ENCODE measurements around the gene LSR.

Gene LSR

DNA sequence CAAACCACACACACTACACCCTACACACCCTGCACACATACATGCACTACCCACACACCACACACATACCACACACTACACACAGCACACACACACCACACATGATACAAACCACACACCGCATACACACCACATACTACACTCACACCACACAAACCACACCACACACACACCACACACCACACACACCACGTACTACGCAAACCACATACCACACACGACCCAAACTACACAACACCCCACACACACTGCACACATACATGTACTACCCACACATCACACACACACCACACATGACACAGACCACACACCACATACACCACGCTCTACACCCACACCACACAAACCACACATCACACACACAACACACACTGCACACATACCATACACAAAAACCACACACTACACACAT, 49.8 kb downstream of the LSR start:
- no peak overlapping the region for H3K27ac ChIP-seq
- TF ChIP-seq, protein P1, sequence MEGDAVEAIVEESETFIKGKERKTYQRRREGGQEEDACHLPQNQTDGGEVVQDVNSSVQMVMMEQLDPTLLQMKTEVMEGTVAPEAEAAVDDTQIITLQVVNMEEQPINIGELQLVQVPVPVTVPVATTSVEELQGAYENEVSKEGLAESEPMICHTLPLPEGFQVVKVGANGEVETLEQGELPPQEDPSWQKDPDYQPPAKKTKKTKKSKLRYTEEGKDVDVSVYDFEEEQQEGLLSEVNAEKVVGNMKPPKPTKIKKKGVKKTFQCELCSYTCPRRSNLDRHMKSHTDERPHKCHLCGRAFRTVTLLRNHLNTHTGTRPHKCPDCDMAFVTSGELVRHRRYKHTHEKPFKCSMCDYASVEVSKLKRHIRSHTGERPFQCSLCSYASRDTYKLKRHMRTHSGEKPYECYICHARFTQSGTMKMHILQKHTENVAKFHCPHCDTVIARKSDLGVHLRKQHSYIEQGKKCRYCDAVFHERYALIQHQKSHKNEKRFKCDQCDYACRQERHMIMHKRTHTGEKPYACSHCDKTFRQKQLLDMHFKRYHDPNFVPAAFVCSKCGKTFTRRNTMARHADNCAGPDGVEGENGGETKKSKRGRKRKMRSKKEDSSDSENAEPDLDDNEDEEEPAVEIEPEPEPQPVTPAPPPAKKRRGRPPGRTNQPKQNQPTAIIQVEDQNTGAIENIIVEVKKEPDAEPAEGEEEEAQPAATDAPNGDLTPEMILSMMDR (conservative IDR thresholded peaks at IDR 0.05) = no peak
- no peak for TF ChIP-seq ZFX (IDR thresholded peaks at IDR 0.05)

DNA sequence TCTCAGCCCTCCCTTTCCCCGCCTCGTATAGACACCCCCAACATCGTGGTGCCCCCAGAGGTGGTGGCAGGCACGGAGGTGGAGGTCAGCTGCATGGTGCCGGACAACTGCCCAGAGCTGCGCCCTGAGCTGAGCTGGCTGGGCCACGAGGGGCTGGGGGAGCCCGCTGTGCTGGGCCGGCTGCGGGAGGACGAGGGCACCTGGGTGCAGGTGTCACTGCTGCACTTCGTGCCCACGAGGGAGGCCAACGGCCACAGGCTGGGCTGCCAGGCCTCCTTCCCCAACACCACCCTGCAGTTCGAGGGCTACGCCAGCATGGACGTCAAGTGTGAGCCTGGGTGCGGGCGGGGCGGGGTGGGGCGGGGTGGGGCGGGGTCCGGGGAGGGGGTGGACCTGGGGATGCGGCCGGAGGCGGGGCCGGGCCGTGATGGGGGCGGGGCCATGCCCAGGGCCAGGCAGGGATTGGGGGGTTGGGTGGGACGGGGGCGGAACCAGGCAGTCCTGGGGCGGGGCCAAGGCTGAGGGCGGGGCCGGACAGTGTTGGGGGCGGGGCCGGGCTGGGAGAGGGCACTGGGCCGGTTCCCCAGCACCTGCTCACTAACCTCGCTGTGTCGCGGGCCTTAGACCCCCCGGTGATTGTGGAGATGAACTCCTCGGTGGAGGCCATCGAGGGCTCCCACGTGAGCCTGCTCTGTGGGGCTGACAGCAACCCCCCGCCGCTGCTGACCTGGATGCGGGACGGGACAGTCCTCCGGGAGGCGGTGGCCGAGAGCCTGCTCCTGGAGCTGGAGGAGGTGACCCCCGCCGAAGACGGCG, 50.9 kb downstream of the LSR start:
- H3K27ac ChIP-seq = no peak overlapping the region
- TF ChIP-seq, protein P1 (conservative IDR thresholded peaks at IDR 0.05) = no peak
- no peak for TF ChIP-seq ZFX (IDR thresholded peaks at IDR 0.05)

DNA sequence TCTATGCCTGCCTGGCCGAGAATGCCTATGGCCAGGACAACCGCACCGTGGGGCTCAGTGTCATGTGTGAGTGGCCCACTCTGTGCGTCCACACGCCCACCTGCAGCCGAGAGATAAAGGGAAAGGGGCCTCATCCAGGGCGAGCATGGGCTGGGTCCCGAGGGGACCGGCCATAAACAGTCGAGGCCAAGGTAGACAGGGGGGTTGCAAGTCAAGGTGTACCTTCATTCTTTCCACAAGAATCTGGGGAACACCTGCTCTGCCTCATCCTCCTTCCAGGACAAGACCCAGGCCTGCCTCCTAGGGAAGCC, 51.5 kb downstream of the LSR start:
- TF ChIP-seq, protein P1 (conservative IDR thresholded peaks at IDR 0.05) = no peak
- TF ChIP-seq ZFX (IDR thresholded peaks at IDR 0.05) = no peak
- no peak overlapping the region for H3K27ac ChIP-seq

DNA sequence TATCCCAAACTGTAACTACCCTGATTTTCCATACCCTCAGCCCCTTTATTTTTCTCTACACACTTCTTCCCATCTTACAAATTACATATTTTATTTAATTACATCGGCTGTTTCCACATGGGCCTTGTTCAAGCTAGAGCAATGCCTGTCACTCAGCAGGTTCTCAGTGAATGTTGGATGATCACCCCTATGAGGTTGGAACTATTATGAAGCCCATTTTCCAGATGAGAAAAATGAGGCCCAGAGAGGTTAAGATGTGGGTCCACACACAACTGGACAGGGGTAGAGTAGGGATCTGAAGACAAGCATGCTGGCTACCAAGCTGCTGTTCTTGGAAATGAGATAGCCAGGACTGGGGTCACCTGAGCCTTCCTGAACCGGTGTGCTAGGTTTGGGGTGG, 53.2 kb downstream of the LSR start:
- no peak for TF ChIP-seq ZFX (IDR thresholded peaks at IDR 0.05)
- TF ChIP-seq, protein P1 (conservative IDR thresholded peaks at IDR 0.05) = no peak
- H3K27ac ChIP-seq = no peak overlapping the region

DNA sequence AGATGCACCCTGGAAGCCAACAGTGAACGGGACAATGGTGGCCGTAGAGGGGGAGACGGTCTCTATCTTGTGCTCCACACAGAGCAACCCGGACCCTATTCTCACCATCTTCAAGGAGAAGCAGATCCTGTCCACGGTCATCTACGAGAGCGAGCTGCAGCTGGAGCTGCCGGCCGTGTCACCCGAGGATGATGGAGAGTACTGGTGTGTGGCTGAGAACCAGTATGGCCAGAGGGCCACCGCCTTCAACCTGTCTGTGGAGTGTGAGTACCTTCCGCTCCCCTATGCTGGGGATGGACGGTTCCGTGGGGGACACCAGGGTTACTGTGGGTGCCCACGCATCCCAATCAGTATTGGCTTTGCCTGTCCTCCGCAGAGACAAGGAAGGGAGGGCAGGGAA, 53.6 kb downstream of the LSR start:
- no peak overlapping the region for H3K27ac ChIP-seq
- no peak for TF ChIP-seq ZFX (IDR thresholded peaks at IDR 0.05)
- TF ChIP-seq, protein P1 (conservative IDR thresholded peaks at IDR 0.05) = no peak

DNA sequence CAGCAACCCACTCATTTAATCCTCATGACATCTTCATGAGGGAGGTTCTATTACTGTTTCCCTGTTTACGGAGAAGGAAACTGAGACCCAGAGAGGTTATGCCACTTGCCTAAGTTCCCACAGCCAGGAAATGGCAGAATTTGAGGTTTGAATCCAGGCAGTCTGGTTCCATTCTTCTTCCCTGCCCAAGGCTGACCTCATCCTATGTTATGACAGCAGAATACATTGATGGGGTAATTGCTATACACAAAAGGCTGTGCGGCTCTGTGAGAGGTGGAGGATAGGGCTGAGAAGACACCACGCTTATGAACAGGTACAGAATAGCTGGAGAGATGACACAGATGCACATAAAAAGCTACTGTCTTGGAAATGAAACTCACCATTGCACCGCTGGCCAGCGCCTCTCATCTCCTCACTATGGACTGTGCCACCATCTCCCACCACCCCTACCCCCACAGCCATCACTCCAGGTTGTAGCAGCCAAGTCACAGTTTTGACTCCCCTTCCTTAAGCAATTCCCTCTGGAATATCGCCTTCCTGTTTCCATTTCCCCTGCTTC, 54.6 kb downstream of the LSR start:
- no peak overlapping the region for H3K27ac ChIP-seq

DNA sequence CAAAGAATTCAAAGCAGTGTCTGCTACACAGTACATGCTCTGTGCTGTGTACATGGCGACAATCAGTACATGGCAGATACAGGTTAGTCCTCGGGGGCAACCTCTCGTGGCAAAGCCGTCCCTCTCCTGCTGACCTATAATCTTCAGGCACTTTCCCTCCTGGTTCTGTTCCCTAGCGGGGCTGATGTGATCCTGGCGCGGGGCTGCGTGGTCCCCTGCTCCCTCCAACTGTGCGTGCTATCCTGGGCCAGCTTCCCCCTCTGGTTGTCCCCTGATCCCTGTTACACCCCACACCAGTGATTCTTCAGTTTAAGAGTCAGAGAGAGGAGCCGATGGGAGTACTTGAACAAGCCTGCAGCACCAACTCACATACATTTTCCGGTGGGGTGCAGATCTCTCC, 55.2 kb downstream of the LSR start:
- TF ChIP-seq, protein P1 (conservative IDR thresholded peaks at IDR 0.05) = no peak
- TF ChIP-seq ZFX (IDR thresholded peaks at IDR 0.05) = no peak
- no peak overlapping the region for H3K27ac ChIP-seq

More for the DNA sequence above, 54.6 kb downstream of the LSR start:
- TF ChIP-seq, protein P1 (conservative IDR thresholded peaks at IDR 0.05) = no peak
- TF ChIP-seq ZFX (IDR thresholded peaks at IDR 0.05) = no peak
